Body of pancreas (tissue), 4 donors: Measurements from ENCODE around the gene RHOXF2B.

Experiments used
- CTCF ChIP-seq, 7 experiments: fragments of 450-650 bp in 4 of 7; fragments of 200-600 bp in 3 of 7; sonication (generic) in 3 of 7; IDR thresholded peaks; one replicate each; pipeline ENCODE4 v1.5.1; 2016 to 2019; ENCODE audit warnings: antibody characterized with exemption in 7 of 7
- POLR2A ChIP-seq, 3 donors: fragments of 450-650 bp; IDR thresholded peaks; one replicate each; pipeline ENCODE4 v1.6.1; 2016; ENCODE audit warnings: antibody characterized with exemption in 3 of 3, mild to moderate bottlenecking in 2 of 3

- TF ChIP-seq CTCF (IDR thresholded peaks at IDR 0.05), result no peak
- TF ChIP-seq POLR2A (IDR thresholded peaks at IDR 0.05), result no peak
Observed at GRCh38 chrX:120023259-120023658, 54.2 kb downstream of the RHOXF2B start.
